Neural progenitor cell (in vitro differentiated cells): ENCODE measurements around the gene SIT1. TPM values are rescaled to one million over a fixed set of nuclear protein-coding genes. Genes with fewer than 3 reads are reported as not detected.
"Not testable (repeated sequence)": the region's sequence is repeated elsewhere in the genome, so short reads cannot be mapped to it uniquely, and the experiment has no call there.

Experiments used
- DNase-seq: peaks from one replicate; pipeline ENCODE4 v3.0.0-alpha.2; 2016; ENCODE audit warnings: low spot score
- H2AFZ ChIP-seq: fragments of 200-600 bp; sonication (generic); replicated peaks from 2 replicates; pipeline ENCODE4 v1.6.1; 2016; ENCODE audit warnings: antibody characterized with exemption
- H3F3A ChIP-seq: fragments of 200-600 bp; sonication (generic); 2 replicates; pipeline ENCODE4 v1.6.1; 2016; ENCODE audit warnings: antibody characterized with exemption, low read depth
- H3K27ac ChIP-seq: fragments of 200-600 bp; sonication (generic); 2 replicates; pipeline ENCODE4 v1.5.1; 2016; ENCODE audit warnings: mild to moderate bottlenecking
- H3K27me3 ChIP-seq: fragments of 200-600 bp; sonication (generic); 2 replicates; pipeline ENCODE4 v1.6.1; 2016; ENCODE audit warnings: mild to moderate bottlenecking, moderate library complexity
- H3K36me3 ChIP-seq: fragments of 200-600 bp; sonication (generic); 2 replicates; pipeline ENCODE4 v1.5.1; 2016
- H3K4me1 ChIP-seq: fragments of 200-600 bp; sonication (generic); 2 replicates; pipeline ENCODE4 v1.6.1; 2016; ENCODE audit warnings: mixed run types
- H3K4me2 ChIP-seq: fragments of 200-600 bp; sonication (generic); 2 replicates; pipeline ENCODE4 v1.6.1; 2016
- H3K4me3 ChIP-seq: fragments of 200-600 bp; sonication (generic); 2 replicates; pipeline ENCODE4 v1.5.1; 2016
- H3K79me2 ChIP-seq: fragments of 200-600 bp; sonication (generic); 2 replicates; pipeline ENCODE4 v1.6.1; 2016; ENCODE audit warnings: low read depth
- H3K9ac ChIP-seq: fragments of 200-600 bp; sonication (generic); 2 replicates; pipeline ENCODE4 v1.6.1; 2016
- H3K9me3 ChIP-seq: fragments of 200-600 bp; sonication (generic); 2 replicates; pipeline ENCODE4 v1.5.1; 2016; ENCODE audit warnings: low read depth
- H4K20me1 ChIP-seq: fragments of 200-600 bp; sonication (generic); 2 replicates; pipeline ENCODE4 v1.6.1; 2016; ENCODE audit warnings: low read depth
- H3K27ac Mint-ChIP-seq: 3 replicates; pipeline ENCODE4 v1.8.0; 2021; ENCODE audit warnings: mixed read lengths
- H3K27me3 Mint-ChIP-seq: 2 replicates; pipeline ENCODE4 v1.8.0; 2022; ENCODE audit warnings: low read depth, mild to moderate bottlenecking, inconsistent platforms, moderate library complexity, mixed read lengths; ENCODE audit not compliant: insufficient read depth
- H3K36me3 Mint-ChIP-seq: 3 replicates; pipeline ENCODE4 v1.8.0; 2021; ENCODE audit warnings: mixed read lengths
- H3K4me1 Mint-ChIP-seq: 3 replicates; pipeline ENCODE4 v1.8.0; 2021; ENCODE audit warnings: mixed read lengths
- H3K4me3 Mint-ChIP-seq: 3 replicates; pipeline ENCODE4 v1.8.0; 2021; ENCODE audit warnings: mild to moderate bottlenecking, moderate library complexity, mixed read lengths
- H3K9me3 Mint-ChIP-seq: 3 replicates; pipeline ENCODE4 v1.8.0; 2020; ENCODE audit warnings: mixed read lengths
- EZH2 ChIP-seq: fragments of 200-600 bp; sonication (generic); IDR thresholded peaks from 2 replicates; pipeline ENCODE4 v1.6.1; 2017; ENCODE audit warnings: antibody characterized with exemption, mild to moderate bottlenecking, moderate library complexity
- EZH2phosphoT487 ChIP-seq: fragments of 200-600 bp; sonication (generic); IDR thresholded peaks from 2 replicates; pipeline ENCODE4 v1.6.1; 2017; ENCODE audit warnings: antibody characterized with exemption
- total RNA-seq: library from RNA; depleted of rRNA; stranded (reverse); fragments of >200 nt; gene quantifications from 2 replicates; pipeline ENCODE4 v1.2.3, GENCODE V29; 2015; ENCODE audit warnings: low replicate concordance
- TF ChIP-seq, protein P1 (sequence below): fragments of 200-600 bp; sonication (generic); IDR thresholded peaks from 2 replicates; pipeline ENCODE4 v1.5.1; 2017; ENCODE audit warnings: antibody characterized with exemption, mild to moderate bottlenecking

SIT1 gene
- total RNA-seq, 1 donor from 2014 or later, result 0.86 TPM

DNA sequence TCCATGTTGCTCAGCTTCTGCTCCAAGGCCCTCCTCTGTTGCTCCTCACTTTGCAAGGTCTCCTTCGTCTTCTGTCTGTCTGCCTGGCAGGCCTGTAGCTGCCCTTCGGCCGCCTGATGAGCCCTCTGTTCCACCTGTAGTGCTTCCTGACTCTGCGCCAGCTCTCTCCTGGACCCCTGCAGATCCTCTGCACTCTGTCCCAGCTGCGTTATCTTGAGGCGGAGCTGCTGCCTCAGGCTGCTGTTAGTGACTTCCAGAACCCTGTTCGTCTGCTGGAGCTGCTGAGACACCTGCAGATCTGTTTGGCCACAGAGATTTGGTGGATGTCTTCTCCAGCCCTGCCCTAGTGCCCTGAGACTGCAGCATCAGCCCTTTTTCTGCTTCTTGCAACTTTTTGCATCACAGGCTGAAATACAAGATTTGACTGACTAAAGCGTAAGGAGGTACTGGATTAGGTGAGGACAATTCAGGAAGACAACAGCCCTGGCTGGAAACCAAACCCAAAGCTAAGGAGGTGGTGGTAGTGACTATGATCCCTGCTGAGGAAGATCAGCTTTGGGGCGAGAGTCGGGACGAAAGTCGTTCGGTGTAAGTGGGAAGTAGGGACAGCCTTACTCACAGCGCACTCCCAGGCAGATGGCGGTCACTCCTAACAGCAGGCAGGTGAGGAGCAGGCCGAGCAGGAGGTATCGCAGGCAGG is 34.6 kb downstream of the SIT1 start:
- peaks cover 17% of the 10 kb centered on the region for H3K4me1 ChIP-seq
- TF ChIP-seq, protein P1, sequence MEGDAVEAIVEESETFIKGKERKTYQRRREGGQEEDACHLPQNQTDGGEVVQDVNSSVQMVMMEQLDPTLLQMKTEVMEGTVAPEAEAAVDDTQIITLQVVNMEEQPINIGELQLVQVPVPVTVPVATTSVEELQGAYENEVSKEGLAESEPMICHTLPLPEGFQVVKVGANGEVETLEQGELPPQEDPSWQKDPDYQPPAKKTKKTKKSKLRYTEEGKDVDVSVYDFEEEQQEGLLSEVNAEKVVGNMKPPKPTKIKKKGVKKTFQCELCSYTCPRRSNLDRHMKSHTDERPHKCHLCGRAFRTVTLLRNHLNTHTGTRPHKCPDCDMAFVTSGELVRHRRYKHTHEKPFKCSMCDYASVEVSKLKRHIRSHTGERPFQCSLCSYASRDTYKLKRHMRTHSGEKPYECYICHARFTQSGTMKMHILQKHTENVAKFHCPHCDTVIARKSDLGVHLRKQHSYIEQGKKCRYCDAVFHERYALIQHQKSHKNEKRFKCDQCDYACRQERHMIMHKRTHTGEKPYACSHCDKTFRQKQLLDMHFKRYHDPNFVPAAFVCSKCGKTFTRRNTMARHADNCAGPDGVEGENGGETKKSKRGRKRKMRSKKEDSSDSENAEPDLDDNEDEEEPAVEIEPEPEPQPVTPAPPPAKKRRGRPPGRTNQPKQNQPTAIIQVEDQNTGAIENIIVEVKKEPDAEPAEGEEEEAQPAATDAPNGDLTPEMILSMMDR, result no peak
- TF ChIP-seq EZH2phosphoT487 (no peak), EZH2 (no peak)
- H3K9me3 ChIP-seq, result no peaks in the 10 kb centered on the region
- peak overlapping the region; percentile 91 for H2AFZ ChIP-seq
- H3K36me3 ChIP-seq, result no peaks in the 10 kb centered on the region
- H3K36me3 Mint-ChIP-seq, result no peaks in the 10 kb centered on the region
- no peak for DNase-seq
- peak overlapping the region; percentile 82 for H3K4me2 ChIP-seq
- H3K27me3 Mint-ChIP-seq, result peaks cover 40% of the 10 kb centered on the region
- H3K27ac Mint-ChIP-seq, result no peak overlapping the region
- H3K79me2 ChIP-seq, result no peaks in the 10 kb centered on the region
- H3K4me3 Mint-ChIP-seq, result peak overlapping the region; percentile 17
- no peaks in the 10 kb centered on the region for H3K9me3 Mint-ChIP-seq
- no peak overlapping the region for H3K27ac ChIP-seq
- no peaks in the 10 kb centered on the region for H4K20me1 ChIP-seq
- no peak overlapping the region for H3K4me3 ChIP-seq
- H3K4me1 Mint-ChIP-seq, result peaks cover 21% of the 10 kb centered on the region
- H3K9ac ChIP-seq, result no peak overlapping the region
- H3F3A ChIP-seq, result peaks cover 5% of the 10 kb centered on the region
- peaks cover 48% of the 10 kb centered on the region for H3K27me3 ChIP-seq

DNA sequence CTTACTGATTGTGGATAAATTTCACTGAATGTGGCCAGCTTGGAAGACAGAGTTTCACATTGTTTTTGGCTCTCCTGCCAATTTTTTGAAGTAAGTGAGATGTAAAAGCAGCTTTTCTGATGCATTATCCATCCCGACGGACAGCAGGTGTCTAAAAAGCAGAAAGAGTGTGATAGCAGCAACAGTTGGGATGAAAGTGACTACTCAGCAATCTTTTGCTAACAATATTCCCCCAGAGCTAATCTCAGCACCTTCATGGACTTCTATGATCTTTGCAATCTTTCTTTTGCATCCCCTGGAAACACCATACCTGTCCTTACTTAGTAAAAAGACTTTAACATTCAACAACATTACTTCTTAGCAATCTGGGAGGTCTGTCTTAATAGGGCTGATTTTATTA is 37.9 kb downstream of the SIT1 start:
- H3K36me3 ChIP-seq, result no peaks in the 10 kb centered on the region
- no peak overlapping the region for H3K27ac ChIP-seq
- no peak overlapping the region for H3K4me2 ChIP-seq
- no peak overlapping the region for H3K4me3 ChIP-seq
- Mint-ChIP-seq H3K4me3 (no peak overlapping the region), H3K27me3 (peaks cover 39% of the 10 kb centered on the region), H3K27ac (peak overlapping the region; percentile 4), H3K36me3 (peaks cover 8% of the 10 kb centered on the region), H3K4me1 (peaks cover 13% of the 10 kb centered on the region), H3K9me3 (no peaks in the 10 kb centered on the region)
- H3K79me2 ChIP-seq, result no peaks in the 10 kb centered on the region
- H3F3A ChIP-seq, result peaks cover 5% of the 10 kb centered on the region
- H2AFZ ChIP-seq, result no peak overlapping the region
- H4K20me1 ChIP-seq, result peaks cover 1% of the 10 kb centered on the region
- no peak for DNase-seq
- peaks cover 9% of the 10 kb centered on the region for H3K4me1 ChIP-seq
- no peaks in the 10 kb centered on the region for H3K9me3 ChIP-seq
- H3K9ac ChIP-seq, result no peak overlapping the region
- peaks cover 38% of the 10 kb centered on the region for H3K27me3 ChIP-seq
- no peak for TF ChIP-seq EZH2
- TF ChIP-seq, protein P1, result no peak
- no peak for TF ChIP-seq EZH2phosphoT487

DNA sequence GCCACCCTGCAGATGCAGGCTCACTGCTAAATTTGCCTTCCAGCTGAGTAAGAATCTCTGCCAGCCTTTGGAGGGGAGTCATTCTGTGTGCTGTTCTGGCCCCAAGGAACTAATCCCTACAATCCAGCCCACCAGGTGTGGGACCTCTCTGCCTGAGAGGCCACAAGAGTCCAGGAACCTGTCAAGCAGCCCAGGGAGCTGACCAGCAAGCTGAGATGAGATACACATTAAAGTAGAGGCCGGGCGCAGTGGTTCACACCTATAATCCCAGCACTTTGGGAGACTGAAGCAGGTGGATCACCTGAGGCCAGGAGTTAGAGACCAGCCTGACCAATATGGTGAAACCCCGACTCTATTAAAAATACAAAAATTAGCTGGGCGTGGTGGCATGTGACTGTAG is 38.7 kb downstream of the SIT1 start:
- not testable (repeated sequence) for H3F3A ChIP-seq, H3K4me1 ChIP-seq, H4K20me1 ChIP-seq, H3K9me3 ChIP-seq, H3K9me3 Mint-ChIP-seq, H3K4me2 ChIP-seq, H3K36me3 ChIP-seq, H3K79me2 ChIP-seq, H3K27ac Mint-ChIP-seq, DNase-seq, H3K4me3 Mint-ChIP-seq, H3K27ac ChIP-seq, H3K9ac ChIP-seq, H3K4me3 ChIP-seq, H2AFZ ChIP-seq
- H3K27me3 ChIP-seq, result peaks cover 30% of the 10 kb centered on the region
- Mint-ChIP-seq H3K4me1 (peaks cover 10% of the 10 kb centered on the region), H3K36me3 (peaks cover 13% of the 10 kb centered on the region), H3K27me3 (peaks cover 35% of the 10 kb centered on the region)

DNA sequence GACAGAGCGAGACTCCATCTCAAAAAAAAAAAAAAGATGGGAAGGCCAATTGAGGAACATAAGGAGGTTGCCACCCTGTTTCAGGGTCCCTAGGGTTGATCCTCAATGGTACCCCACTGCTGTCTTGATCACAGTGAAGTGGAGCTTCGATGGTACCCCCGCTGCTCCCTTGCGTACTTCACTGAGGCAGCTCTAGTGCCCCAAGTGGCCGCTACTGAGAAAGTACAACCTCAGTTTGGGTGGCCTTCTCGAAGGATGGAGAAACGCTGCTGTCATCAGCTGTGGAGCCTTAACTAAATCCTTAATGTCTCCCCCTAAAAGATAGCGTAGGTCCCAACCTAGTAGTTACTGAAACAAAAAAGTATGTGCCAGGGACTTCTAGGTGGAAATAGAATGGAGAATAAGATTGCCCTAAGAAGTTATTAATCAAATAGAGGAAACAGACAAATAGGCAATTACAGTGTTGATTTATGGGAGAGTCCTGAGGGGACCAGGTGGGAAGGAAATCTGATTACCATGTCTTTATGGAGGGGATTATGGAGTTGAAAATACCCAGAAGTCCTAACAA is 39.4 kb downstream of the SIT1 start:
- H3K27ac Mint-ChIP-seq, result no peak overlapping the region
- H2AFZ ChIP-seq, result no peak overlapping the region
- H3K4me3 ChIP-seq, result no peak overlapping the region
- H3K27me3 ChIP-seq, result peaks cover 23% of the 10 kb centered on the region
- no peaks in the 10 kb centered on the region for H3K9me3 ChIP-seq
- peaks cover 11% of the 10 kb centered on the region for H3K79me2 ChIP-seq
- H3K4me3 Mint-ChIP-seq, result no peak overlapping the region
- no peaks in the 10 kb centered on the region for H3K36me3 ChIP-seq
- peaks cover 29% of the 10 kb centered on the region for H3K27me3 Mint-ChIP-seq
- H3F3A ChIP-seq, result peaks cover 1% of the 10 kb centered on the region
- H3K4me1 Mint-ChIP-seq, result peaks cover 12% of the 10 kb centered on the region
- no peak for TF ChIP-seq EZH2phosphoT487
- TF ChIP-seq, protein P1, result peak; percentile 69
- no peak overlapping the region for H3K9ac ChIP-seq
- H4K20me1 ChIP-seq, result peaks cover 16% of the 10 kb centered on the region
- H3K4me2 ChIP-seq, result no peak overlapping the region
- H3K9me3 Mint-ChIP-seq, result no peaks in the 10 kb centered on the region
- H3K4me1 ChIP-seq, result peaks cover 6% of the 10 kb centered on the region
- no peak overlapping the region for H3K27ac ChIP-seq
- DNase-seq, result peak; percentile 66
- H3K36me3 Mint-ChIP-seq, result peaks cover 16% of the 10 kb centered on the region
